Endothelial cell of umbilical vein (primary cell): Measurements from ENCODE around the gene PGA5. TPM values are rescaled to one million over a fixed set of nuclear protein-coding genes. Genes with fewer than 3 reads are reported as not detected.

Source experiments
- BruUV-seq: library from RNA; stranded (reverse); fragments of 400-500 nt; replicated peaks from 2 replicates; lab custom pipeline; 2021; lab: Mats Ljungman, UMichigan
- CTCF ChIA-PET: fragments of 300-600, 350-600 bp; sonication (Branson Sonifier 250); formaldehyde crosslinking; loops from one replicate; lab custom pipeline; 2021; ENCODE audit warnings: antibody characterized with exemption, inconsistent platforms; lab: Charles Lee
- POLR2A ChIA-PET: fragments of 300-600, 350-600 bp; sonication (Branson Sonifier 250); formaldehyde crosslinking; loops from one replicate; lab custom pipeline; 2021; ENCODE audit warnings: antibody characterized with exemption, inconsistent platforms; lab: Charles Lee
- DNase-seq: peaks from one replicate; pipeline ENCODE4 v3.0.0-alpha.2; 2011; ENCODE audit warnings: low read depth, low spot score
- FAIRE-seq: peaks from 2 replicates; lab custom pipeline; 2011; peaks lifted over from hg19 to GRCh38; lab: Jason Lieb, UNC
- H2AFZ ChIP-seq: 2 replicates; pipeline ENCODE4 v1.6.0; 2012; ENCODE audit warnings: low read depth, low read length, control low read depth, inconsistent platforms
- H3K27ac ChIP-seq: 2 replicates; pipeline ENCODE4 v1.5.1; 2011; ENCODE audit warnings: low read depth, mild to moderate bottlenecking, control low read depth, low read length, moderate library complexity; ENCODE audit not compliant: insufficient read depth
- H3K27me3 ChIP-seq, 2 experiments: 2 replicates each; pipeline versions ENCODE4 v1.6.0 to v1.6.1; 2011; ENCODE audit warnings: low read length in 2 of 2, mixed read lengths in 1 of 2; ENCODE audit not compliant: control insufficient read depth in 2 of 2, insufficient read depth in 2 of 2
- H3K36me3 ChIP-seq, 2 experiments: 2 replicates in 1 of 2; 3 replicates in 1 of 2; pipeline ENCODE4 v1.5.1; 2011; ENCODE audit warnings: low read length in 2 of 2, mild to moderate bottlenecking in 1 of 2, moderate library complexity in 1 of 2; ENCODE audit not compliant: control insufficient read depth in 2 of 2, insufficient read depth in 2 of 2; ENCODE audit errors: extremely low read depth in 1 of 2
- H3K4me1 ChIP-seq: 3 replicates; pipeline ENCODE4 v1.5.1; 2011; ENCODE audit warnings: mild to moderate bottlenecking, low read length; ENCODE audit not compliant: control insufficient read depth, insufficient read depth; ENCODE audit errors: extremely low read depth
- H3K4me2 ChIP-seq: 2 replicates; pipeline ENCODE4 v1.6.1; 2011; ENCODE audit warnings: low read length, control low read depth, mixed read lengths; ENCODE audit not compliant: insufficient read depth
- H3K4me3 ChIP-seq, 3 experiments: fragments of 200-600 bp in 1 of 3; sonication (generic), shearing (Covaris generic) in 1 of 3; replicated peaks in 1 of 3; 2 replicates each; pipeline ENCODE4 v1.5.1; 2011 to 2016; ENCODE audit warnings: control low read depth in 3 of 3, low read length in 3 of 3, mild to moderate bottlenecking in 2 of 3, inconsistent platforms in 1 of 3, low read depth in 1 of 3, moderate library complexity in 1 of 3; ENCODE audit not compliant: insufficient read depth in 1 of 3
- H3K79me2 ChIP-seq: 2 replicates; pipeline ENCODE4 v1.6.0; 2012; ENCODE audit warnings: low read length, inconsistent platforms; ENCODE audit not compliant: control insufficient read depth, insufficient read depth
- H3K9ac ChIP-seq: replicated peaks from 2 replicates; pipeline ENCODE3; 2011; ENCODE audit warnings: low read length, control low read depth; ENCODE audit not compliant: insufficient read depth; ENCODE audit errors: extremely low read depth
- H3K9me1 ChIP-seq: replicated peaks from 3 replicates; pipeline ENCODE4 v1.6.0; 2011; ENCODE audit warnings: mild to moderate bottlenecking, low read length; ENCODE audit not compliant: control insufficient read depth, insufficient read depth; ENCODE audit errors: extremely low read depth
- H3K9me3 ChIP-seq: replicated peaks from 2 replicates; pipeline ENCODE4 v1.5.1; 2012; ENCODE audit warnings: low read length, inconsistent platforms; ENCODE audit not compliant: control insufficient read depth, insufficient read depth
- H4K20me1 ChIP-seq: replicated peaks from 2 replicates; pipeline ENCODE3; 2011; ENCODE audit warnings: mild to moderate bottlenecking, low read length; ENCODE audit not compliant: control insufficient read depth, insufficient read depth; ENCODE audit errors: extremely low read depth
- CTCF ChIP-seq, 2 donors: IDR thresholded peaks; 1 replicate in 1 of 2; 2 replicates in 1 of 2; pipeline ENCODE4 v1.5.1; 2011; ENCODE audit warnings: low read length in 2 of 2, mild to moderate bottlenecking in 2 of 2, moderate library complexity in 2 of 2, control low read depth in 1 of 2, inconsistent platforms in 1 of 2, low read depth in 1 of 2; ENCODE audit not compliant: insufficient read depth in 1 of 2; ENCODE audit errors: extremely low read depth in 1 of 2
- FOS ChIP-seq: IDR thresholded peaks from 2 replicates; pipeline ENCODE4 v1.6.1; 2011; ENCODE audit warnings: mild to moderate bottlenecking, low read length, moderate library complexity, borderline replicate concordance; ENCODE audit not compliant: insufficient read depth
- GATA2 ChIP-seq: IDR thresholded peaks from 2 replicates; pipeline ENCODE4 v1.7.0; 2011; ENCODE audit warnings: low read depth, mild to moderate bottlenecking, moderate library complexity, mixed read lengths, low read length; ENCODE audit not compliant: insufficient read length, insufficient read depth
- MYC ChIP-seq: IDR thresholded peaks from one replicate; pipeline ENCODE4 v1.6.1; 2011; ENCODE audit warnings: mild to moderate bottlenecking, low read depth, low read length
- POLR2AphosphoS5 ChIP-seq: IDR thresholded peaks from 2 replicates; pipeline ENCODE4 v1.6.1; 2012; ENCODE audit warnings: low read depth, mild to moderate bottlenecking, control low read depth, low read length, moderate library complexity; ENCODE audit not compliant: insufficient read depth
- dilution Hi-C: fragments of 300-500 bp; cut with MboI; formaldehyde crosslinking; loops from one replicate; pipeline ENCODE4 v1.15.0; 2019; ENCODE audit warnings: low sequenced_read_pairs; ENCODE audit not compliant: extremely low pct_ligation_motif_present
- intact Hi-C: fragments of 100-400 bp; cut with micrococcal nuclease; formaldehyde crosslinking; loops from one replicate; pipeline ENCODE4 v1.10.0; 2022
- polyA plus RNA-seq, 4 experiments: library from polyadenylated mRNA; depleted of rRNA in 3 of 4; stranded (reverse) in 3 of 4; unstranded in 1 of 4; fragments of >200 nt; gene quantifications; 2 replicates each; pipeline versions ENCODE4 v1.2.1 to v1.2.3, GENCODE V29; 2011 to 2012; ENCODE audit warnings: missing spikeins in 1 of 4
- total RNA-seq: library from RNA; stranded (reverse); gene quantifications from 2 replicates; pipeline ENCODE4 v1.2.3, GENCODE V29; 2021

PGA5 gene
- total and polyA plus RNA-seq, 2 donors (not counting 3 experiments of a cell fraction or from before 2014, with no cell fraction given), result not detected

GRCh38 chr11:61256710-61257482 lies 15.9 kb downstream of the PGA5 start:
- intact Hi-C loops, result loop anchor here (10.0 kb wide), 1 partner anchor 78 kb away; the partner anchor contains the start of genes DDB1 and TKFC
- no peak overlapping the region for H2AFZ ChIP-seq

More at GRCh38 chr11:61256710-61257482, 15.9 kb downstream of the PGA5 start:
- Histone ChIP-seq H3K9me1 (no peaks in the 10 kb centered on the region), H3K27ac (no peak overlapping the region), H3K9me3 (no peaks in the 10 kb centered on the region), H3K79me2 (no peaks in the 10 kb centered on the region), H3K4me3 (no peak overlapping the region), H3K4me1 (no peaks in the 10 kb centered on the region), H3K27me3 (peaks cover 0 to 1% of the 10 kb centered on the region in 2 experiments), H3K36me3 (no peaks in the 10 kb centered on the region), H4K20me1 (no peaks in the 10 kb centered on the region), H3K4me2 (no peak overlapping the region), H3K9ac (no peak overlapping the region)
- POLR2A ChIA-PET, result no interaction called here
- FAIRE-seq (no peak), DNase-seq (no peak)
- CTCF ChIA-PET, result interaction anchor here (1.5 to 2.2 kb wide), 2 partner anchors 38 to 129 kb away, joined by 3 to 8 read pairs; partner anchors contain the start of gene VWCE
- dilution Hi-C loops, result no loop called here
- no TSS peak for BruUV-seq
- TF ChIP-seq CTCF (IDR thresholded peaks at IDR 0.05; ENCODE audit: extremely low read depth in 1 of 2, insufficient read depth in 1 of 2, low read depth in 1 of 2, low read length in 2 of 2), result no peak
- no peak for TF ChIP-seq POLR2AphosphoS5
- no peak for TF ChIP-seq GATA2
- TF ChIP-seq MYC, result no peak
- no peak for TF ChIP-seq FOS
